NCI-H345 treated with DMSO at 0.1 percent for 48 hours (cell line): ENCODE data around the gene ALDH18A1.
"Not testable (repeated sequence)": the region's sequence is repeated elsewhere in the genome, so short reads cannot be mapped to it uniquely, and the experiment has no call there.

Experiments
- DNase-seq: peaks from one replicate; lab custom pipeline; 2025; ENCODE audit not compliant: unreplicated experiment; lab: John Stamatoyannopoulos, UW

The ALDH18A1 gene

DNA sequence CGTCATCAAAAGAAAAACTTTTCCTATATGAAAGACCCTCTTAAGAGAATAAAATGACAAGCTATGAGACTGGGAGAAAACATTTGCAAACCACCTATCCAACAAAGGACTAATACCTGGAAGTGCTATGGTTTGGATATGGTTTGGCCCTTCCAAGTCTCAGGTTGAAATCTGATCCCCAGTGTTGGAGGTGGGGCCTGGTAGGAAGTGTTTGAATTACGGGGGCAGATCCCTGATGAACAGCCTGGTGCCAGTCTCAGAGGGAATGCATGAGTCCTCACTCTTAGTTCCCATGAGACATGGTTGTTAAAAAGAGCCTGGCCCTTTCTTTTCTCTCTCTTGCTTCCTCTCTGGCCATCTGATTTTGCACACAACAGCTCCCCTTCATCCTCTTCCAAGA lies 6.3 kb downstream of the ALDH18A1 start:
- DNase-seq = no peak

DNA sequence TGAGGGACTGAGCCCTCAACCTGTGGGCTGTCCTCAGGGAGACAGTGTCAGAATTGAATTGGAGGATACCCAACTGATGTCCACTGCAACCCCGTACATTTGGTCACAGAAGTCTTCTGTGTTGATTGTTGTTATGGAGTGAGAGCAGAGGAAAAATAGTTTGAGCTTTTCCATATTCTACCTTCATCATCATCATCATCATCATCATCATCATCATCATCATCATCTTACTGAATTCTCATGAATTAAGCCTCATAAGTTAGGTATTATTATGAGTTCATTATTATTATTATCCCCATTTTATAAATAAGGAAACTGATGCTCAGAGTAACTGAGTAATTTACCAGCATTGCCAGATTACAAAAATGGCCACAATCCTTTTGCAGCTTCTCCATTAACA lies 8.4 kb downstream of the ALDH18A1 start:
- no peak for DNase-seq

DNA sequence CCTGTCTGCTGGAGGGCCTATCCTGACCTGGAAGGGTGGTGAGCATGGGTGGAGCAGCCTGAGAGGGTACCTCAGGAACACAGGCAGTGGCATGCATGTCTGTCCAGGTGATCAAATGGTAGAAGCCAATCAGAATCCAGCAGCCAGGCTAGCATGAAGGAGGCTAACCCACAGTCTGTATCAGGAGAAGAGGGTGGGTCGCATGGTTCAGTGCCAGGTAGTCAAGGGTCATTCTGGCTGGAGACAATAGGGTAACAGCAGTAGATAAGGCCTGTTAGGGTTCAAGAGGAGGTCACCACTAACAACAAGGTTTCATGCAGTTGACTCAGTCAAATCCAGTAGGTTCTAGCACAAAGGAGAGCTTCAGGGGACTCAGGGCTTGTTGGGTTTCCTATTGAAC lies 10.4 kb downstream of the ALDH18A1 start:
- no peak for DNase-seq

DNA sequence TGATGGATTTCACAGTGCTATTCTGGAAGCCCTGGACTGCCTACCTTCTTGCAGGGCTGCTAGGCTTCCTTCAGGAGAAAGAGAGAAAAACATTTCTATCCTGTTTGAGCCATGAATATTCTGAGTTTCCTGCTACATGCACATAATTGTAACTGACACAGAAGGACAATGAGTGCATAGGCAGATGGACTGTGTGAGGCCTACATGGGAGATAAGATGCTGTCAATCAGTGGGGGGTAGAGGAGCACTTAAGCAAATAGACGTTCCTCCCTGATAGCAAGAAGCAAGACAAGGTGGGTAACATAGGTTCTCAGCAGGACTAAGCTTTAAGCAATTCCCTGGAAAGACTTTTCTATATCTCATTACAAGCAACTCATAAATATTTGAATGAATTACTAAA lies 11.6 kb downstream of the ALDH18A1 start:
- no peak for DNase-seq

DNA sequence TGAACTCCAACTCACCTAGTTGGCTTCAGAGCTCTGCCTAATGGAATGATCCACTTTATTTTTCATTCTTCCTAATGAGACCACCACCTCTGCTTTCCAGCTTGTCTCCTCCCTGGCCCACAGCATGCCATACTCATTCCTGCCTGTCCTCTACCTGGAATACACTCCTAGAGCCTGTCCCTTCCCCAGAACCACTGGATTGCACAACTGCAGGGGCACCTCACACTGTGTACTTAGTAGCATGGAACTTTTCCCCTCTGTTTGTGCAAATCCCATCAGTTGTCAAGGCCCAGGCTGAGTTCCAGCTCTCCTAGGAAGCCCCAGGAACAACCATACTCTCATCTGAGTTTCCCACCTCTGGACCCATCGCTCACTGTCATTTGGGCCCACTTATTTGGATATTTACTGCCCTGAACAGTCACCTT lies 15.6 kb downstream of the ALDH18A1 start:
- no peak for DNase-seq

DNA sequence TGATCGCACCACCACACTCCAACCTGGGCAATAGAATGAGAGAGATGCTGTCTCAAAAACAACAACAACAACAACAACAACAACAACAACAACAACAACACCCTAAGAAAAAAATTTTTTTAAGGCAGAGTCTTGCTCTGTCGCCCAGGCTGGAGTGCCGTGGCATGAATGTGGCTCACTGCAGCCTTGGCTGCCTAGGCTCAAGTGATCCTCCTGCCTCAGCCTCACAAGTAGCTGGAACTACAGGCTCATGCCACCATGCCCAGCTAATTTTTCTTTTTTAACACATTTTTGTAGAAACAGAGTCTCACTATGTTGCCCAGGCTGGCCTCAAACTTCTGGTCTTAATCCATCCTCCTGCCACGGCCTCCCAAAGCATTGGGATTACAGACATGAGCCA lies 18.6 kb downstream of the ALDH18A1 start:
- no peak for DNase-seq

DNA sequence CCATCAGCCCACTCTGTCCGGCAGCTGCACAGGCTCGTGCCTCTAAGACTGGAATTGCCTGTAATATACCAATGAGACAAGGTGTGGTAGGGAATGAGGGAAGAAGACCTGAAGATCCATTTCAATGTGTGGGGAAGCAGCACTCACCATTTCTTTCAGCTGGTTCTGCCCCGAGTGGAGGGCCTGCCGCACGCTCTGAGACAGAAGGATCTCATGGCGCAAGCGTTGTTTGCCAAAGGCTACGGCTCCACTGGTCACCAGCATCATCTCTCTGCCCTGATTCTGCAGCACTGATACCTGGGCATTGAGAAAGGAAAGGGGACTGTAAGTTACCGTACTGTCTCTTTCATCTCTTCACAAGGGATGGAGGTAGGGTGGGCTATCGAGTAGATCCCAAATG lies 19.4 kb downstream of the ALDH18A1 start:
- DNase-seq = no peak

DNA sequence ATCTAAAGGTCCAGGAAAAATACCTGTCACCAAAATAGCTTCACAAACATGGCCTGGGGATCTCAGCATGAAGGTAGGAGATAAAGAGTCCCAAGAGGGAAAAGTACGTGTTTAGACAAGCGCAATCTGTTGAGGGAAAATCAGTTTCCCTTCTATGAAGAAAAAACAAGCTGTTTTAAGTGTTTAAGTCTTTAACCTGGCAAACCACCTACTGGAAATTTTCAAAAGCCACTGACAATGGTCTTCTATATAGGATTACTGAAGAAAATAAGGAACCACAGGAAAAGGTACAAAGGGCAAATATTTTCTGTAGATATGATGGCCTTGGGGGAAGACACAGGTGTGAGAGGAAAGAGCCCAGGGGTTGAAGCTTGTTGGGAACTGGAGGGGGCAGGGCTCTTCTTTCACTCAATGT lies 21.2 kb downstream of the ALDH18A1 start:
- no peak for DNase-seq

DNA sequence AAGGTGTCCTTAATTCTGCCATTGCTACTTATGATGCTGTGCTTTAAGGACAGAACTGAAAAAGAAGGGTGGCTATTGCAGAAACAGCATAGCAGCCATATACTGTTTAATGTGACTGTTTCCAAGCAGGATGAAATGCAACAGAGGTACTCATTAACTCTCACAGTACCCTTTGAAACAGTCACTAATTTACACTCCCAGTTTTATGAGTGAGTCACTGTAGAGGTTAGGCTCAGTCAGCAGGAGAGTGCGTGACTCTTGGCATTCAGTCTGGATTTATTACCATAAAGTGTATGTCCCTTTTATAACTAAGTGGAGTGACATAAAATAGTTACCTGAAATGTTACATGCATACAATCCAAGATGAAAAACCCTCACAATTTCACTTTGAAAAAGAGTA lies 27.7 kb downstream of the ALDH18A1 start:
- DNase-seq = no peak

DNA sequence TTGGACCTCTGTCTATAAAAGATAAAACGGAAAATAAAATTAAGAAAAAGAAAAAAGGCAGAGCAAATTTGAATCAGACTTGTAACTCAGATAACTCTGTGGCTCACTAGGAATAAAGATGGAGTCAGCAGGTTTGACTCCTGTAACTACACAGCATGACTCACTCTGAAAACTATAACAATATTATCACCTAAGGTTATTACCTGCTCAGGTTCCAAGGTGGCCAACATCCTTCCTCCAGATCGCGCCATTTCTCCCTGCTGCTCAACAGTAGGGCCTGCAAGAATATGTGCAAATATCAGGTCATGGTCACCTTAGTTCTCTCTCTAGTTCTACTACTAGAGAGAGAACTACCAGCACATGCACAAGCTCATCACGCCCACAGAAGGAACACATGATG lies 30.0 kb downstream of the ALDH18A1 start:
- no peak for DNase-seq

DNA sequence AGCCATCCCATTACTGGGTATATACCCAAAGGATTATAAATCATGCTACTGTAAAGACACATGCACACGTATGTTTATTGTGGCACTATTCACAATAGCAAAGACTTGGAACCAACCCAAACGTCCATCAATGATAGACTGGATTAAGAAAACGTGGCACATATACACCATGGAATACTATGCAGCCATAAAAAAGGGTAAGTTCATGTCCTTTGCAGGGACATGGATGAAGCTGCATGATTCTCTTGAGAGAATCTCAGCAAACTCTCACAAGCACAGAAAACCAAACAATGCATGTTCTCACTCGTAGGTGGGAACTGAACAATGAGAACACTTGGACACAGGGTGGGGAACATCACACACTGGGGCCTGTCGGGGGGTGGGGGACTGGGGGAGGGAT lies 36.1 kb downstream of the ALDH18A1 start:
- not testable (repeated sequence) for DNase-seq

DNA sequence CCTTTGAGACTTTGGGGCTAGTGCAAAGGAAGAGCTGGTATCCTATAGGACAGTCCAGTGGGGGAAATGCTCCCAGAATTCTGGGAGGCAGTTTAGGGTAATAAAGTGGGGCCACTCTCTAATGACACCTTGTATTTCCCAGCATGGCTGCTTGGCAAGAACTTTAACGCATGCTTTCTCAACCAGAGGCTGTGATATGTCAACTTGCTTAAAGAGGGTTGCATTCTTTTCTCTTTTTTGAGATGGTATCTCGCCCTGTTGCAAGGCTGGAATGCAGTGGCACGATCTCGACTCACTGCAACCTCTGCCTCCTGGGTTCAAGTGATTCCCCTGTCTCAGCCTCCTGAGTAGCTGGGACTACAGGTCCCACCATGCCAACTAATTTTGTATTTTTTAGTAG lies 38.4 kb downstream of the ALDH18A1 start:
- no peak for DNase-seq

DNA sequence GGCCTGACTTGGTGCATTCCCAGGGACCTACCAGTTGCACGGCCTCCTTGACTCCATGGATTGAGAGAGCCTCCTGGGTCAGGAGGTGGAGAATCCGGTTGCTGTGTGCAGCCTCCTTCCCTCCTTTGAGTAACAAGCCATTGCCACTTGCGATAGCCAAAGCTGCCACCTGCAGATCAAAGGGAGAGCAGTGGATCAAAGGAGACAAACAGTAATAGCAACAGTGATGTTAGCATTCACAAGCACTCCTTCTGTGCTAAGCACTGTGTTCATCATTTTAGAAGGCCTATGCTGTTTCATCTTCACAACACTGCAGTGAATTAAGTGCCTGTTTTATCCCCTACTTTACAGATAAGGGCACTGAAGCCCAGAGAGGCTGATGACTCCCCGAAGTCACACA lies 40.1 kb downstream of the ALDH18A1 start:
- DNase-seq = no peak

DNA sequence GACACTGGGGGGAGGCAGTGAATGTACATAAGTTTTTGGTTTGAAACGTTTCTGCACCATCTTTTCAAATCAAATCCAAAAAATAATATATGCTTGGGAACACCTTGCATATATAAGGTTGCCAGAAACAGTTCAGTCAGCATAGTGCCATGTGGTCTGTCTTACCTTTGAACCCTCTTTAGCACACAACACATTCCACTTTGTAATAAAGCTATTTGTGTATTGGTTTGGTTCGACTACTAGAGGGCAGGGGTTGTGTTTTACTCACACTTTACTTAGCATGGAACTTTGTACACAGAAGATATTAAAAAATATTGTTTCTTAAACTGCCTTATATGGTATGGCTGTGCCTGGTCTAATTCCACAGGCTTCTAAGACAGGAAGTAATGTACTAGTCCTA lies 43.2 kb downstream of the ALDH18A1 start:
- no peak for DNase-seq

DNA sequence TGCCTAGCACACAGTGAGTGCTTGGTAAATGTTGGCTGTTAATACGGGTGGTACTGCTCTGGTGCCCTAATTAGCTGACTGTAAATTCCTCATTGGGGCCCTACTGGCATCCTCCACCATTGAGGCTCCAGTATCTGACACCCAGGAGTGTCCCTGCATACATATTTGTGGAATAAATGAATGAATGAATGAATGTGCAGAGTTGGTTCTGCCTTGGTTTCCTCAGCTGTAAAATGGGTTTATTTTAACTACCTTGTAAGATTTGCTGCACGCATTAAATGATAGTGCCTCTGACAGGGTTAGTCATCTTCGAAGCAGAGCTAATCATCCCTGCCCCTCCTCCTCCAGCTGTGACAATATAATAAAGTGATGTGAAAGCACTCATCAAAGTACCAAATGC lies 45.8 kb downstream of the ALDH18A1 start:
- DNase-seq = no peak

DNA sequence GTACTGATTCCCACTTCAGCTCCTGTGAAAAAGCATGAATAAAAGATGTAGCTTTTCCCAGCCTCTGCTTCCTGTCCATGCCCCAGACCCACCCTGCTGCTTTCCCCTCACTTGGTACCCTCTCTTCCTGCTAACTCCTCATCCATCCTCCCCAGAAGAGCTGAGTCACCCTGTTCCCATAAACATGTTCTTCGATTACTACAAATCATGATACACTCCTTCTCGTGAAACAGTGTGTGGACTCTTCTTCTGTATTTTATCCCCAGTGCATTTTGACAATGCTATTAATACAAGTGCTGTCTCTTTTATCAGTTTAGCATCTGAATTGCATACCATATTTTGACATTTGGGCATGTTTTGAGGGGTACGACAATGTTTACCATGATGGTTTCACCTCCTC lies 49.6 kb downstream of the ALDH18A1 start:
- no peak for DNase-seq

DNA sequence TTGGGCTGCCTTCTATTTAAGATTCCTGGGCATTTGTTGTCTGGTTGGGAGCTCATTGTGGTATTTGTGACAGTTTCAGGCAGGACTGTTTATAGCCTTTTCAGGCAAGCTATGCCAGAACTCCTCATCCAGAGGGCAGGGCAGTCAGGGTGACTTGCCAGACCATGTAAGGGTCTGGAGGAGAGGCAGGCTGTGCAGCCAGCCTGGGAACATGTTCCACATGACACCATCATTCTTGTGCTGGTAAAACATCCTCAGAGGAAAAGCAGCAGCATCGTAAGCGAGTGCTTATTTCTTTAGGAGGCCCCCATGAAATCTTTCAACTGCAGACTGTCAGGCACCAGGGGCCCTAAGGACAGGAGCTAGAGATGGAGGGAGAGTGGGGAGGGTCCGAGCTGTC lies 51.3 kb downstream of the ALDH18A1 start:
- DNase-seq = no peak

DNA sequence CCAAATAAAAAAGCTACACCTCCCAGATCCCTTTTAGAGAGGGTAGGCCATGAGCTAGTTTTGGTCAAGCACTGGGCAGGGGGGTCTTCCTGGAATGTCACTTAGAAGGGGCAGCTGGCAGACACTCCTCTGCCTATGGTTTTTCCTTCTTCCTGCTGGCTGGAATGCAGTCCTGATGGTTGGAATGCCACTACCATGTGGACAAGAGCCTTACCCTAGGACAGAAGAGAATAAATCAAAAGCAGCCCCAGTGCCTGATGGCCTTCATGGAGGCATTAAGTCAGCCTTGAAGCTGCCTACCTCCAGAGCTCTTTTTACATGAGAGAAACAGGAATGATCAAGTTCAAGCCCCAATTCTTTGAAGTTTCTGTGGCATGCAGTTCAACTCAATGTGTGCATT lies 51.9 kb downstream of the ALDH18A1 start:
- no peak for DNase-seq

DNA sequence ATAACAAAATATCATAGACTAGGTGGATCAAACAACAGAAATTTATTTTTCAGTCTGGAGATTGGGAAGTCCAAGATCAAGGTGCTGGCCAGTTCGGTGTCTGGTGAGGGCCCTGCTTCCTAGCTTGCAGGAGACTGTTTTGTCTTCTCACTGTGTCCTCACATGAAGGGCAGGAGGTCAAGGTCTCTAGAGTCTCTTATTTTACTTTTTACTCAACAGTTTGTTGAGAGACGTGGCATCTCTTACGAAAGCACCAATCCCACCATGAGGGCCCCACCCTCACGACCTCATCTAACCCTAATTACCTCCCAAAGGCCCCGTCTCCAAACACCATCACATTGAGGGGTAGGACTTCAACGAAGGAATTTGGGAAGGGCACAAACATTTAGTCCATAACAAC lies 54.1 kb downstream of the ALDH18A1 start:
- no peak for DNase-seq

DNA sequence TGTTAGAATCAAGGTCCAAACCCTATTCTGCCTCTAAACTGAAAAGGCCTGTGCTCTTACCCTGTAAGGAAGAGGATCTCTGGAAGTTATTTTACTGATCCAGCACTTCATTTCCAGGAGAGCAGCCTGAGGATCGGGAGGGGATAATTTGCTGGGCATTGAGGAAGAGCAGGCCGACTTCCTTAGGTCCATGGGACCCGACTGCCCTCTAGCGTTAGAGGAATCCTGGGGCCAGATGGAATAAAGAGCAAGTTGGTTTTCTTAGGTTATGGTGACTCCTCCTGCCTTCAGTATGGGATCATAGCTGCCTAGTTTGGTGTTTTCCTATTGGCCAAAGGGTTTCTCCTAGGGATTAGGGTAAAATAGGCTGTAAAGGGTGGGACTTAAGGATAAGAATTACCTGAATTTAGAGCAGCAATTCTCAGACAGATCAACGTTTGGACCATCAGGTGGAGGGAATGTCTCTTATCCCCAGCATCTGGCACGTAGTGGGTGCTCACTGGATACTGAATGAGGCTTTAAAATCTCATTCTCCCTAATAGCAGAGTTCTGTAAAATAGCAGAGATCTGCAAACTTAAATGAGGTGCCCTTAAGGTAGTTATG lies 55.3 kb downstream of the ALDH18A1 start:
- peak; percentile 74 for DNase-seq

DNA sequence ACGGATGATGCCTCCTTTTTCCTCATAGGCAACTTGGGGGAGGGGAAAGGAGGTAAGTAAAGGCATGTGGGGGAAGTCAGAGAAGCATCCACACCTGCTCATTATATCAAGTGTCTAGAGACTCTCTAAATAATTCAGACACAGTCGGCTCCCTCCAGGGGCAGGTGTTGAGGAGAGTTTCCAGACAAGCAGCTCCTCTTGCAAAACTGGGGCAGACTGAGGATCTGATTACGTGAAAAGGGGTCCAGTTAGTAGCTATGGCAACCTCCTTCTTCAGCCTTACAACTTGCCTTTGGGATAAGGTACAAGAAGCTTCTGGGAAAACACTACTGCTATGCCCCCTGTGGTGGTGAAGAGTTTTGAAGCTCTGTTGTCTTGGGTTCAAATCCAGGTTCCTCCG lies 56.4 kb downstream of the ALDH18A1 start:
- DNase-seq = no peak

DNA sequence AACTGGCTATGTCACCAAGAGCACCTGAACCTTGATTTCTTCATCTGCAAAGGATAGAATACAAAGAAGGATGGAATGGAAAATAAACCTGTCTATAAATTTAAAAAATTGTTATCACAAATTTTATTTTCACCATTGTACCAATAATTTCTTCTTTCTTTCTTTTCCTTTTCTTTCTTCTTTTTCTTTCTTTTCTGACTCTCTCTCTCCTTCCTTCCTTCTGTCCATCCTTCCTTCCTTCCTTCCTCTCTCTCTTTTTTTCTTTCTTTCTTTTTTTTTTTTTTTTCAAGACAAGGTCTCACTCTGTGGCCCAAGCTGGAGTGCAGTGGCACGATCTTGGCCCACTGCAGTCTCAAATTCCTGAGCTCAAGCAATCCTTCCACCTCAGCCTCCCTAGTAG lies 58.7 kb downstream of the ALDH18A1 start:
- DNase-seq = no peak

DNA sequence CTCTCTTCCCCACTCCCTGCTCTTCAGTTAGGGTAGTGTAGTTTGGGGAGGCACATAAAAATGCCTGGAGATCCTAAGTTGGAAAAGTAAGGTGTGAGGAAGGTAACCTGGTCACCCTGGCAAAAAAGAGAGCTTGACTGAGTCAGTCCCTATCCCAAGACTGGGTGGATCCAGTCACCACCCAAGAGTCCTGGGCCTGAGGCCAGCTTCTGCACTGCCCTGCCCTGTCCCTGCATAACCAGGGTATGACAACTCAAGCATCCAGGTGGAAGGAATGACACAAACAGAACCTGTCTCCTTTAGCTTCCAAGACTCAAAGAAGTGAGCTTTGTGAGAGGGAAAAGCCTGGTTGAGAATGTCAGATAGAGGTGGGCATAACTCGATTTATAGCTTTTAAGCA lies 68.5 kb downstream of the ALDH18A1 start:
- no peak for DNase-seq
